Limb (tissue), 2 donors: ENCODE data around the gene CDH8.
"Not testable (repeated sequence)": the region's sequence is repeated elsewhere in the genome, so short reads cannot be mapped to it uniquely, and the experiment has no call there.

Source experiments
- DNase-seq, 2 donors: peaks; one replicate each; pipeline ENCODE4 v3.0.0-alpha.2; 2016; ENCODE audit errors: extremely low spot score in 2 of 2

CDH8 gene

GRCh38 chr16:61797296-61797795 lies 238.9 kb downstream of the CDH8 start:
- DNase-seq = no peak

DNA sequence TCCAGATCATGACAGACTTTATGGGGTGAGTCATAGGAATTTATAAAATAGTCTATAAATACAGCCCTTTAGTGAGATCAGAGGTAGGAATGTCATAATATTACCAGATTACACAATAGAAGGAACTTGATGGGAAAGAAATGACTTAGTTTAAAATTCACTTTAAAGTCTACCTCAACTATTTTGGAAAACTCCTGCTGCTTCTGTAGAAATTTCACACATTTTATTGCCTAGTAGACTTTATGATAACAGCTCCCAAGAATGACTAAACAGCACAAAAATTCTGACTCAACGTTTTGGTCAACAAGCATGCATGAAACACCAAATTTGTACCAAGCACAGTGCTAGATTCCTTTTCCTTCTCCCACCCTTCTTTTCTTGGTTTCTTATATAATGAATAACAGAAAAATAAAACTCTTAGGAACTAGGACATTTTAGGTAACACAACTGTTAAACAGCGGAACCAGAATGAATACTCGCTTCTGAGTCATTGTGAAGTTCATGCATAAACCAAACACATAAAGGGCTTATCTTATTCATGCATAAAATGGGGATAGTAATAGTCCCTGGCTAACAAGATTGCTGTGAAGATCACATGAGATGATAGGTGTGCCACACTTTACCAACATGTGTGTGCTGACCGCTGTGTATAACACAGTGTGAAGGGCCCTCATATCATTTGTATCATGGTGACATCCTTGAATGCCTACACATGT lies 243.9 kb downstream of the CDH8 start:
- no peak for DNase-seq

GRCh38 chr16:61791464-61791863 lies 244.8 kb downstream of the CDH8 start:
- no peak for DNase-seq

- not testable (repeated sequence) for DNase-seq
Measured at GRCh38 chr16:61781855-61782254, 254.4 kb downstream of the CDH8 start.

- DNase-seq = no peak
Measured at GRCh38 chr16:61780161-61780560, 256.1 kb downstream of the CDH8 start.

- DNase-seq = no peak
Measured at GRCh38 chr16:61770301-61770700, 265.9 kb downstream of the CDH8 start.

GRCh38 chr16:61763991-61764390 lies 272.2 kb downstream of the CDH8 start:
- no peak for DNase-seq

DNA sequence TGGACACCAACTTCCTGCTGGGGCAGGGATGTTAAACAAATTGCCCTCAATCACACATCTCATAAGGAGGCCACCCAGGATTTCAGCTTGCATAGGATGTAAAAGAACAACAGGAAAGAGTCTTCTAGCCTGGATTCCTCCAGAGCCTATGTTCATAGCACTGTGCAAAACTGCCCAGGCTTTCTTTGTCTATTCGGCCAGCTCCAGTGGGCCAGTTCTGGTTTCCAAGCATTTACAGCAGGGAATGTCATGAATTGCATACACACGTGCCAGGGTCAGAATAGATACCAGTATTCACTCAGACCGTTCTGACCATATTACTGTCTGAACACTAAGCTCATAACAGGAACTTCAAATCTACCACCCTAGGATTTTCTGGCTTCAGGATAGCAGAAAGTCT lies 273.2 kb downstream of the CDH8 start:
- DNase-seq = no peak

DNA sequence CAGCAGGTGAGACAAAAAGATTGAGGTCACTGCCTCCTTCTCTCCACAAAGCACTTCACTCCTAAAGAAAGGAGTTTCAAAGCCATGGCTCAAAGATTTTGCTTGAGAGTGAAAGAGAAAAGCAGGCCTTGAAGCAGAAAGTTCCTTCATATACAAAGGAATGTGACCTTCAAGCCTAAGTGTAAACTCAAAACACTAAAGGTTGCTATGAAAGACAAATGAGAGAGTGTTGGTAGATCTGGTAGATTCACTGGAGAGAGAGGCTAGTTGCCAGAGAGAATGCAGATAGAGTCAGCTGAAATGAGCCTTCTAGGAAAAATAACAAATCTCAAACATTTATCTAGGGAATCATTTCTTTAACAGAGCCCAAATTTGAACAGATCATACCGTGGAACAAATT lies 305.2 kb downstream of the CDH8 start:
- DNase-seq = no peak

GRCh38 chr16:61726701-61727100 lies 309.5 kb downstream of the CDH8 start:
- no peak for DNase-seq

DNA sequence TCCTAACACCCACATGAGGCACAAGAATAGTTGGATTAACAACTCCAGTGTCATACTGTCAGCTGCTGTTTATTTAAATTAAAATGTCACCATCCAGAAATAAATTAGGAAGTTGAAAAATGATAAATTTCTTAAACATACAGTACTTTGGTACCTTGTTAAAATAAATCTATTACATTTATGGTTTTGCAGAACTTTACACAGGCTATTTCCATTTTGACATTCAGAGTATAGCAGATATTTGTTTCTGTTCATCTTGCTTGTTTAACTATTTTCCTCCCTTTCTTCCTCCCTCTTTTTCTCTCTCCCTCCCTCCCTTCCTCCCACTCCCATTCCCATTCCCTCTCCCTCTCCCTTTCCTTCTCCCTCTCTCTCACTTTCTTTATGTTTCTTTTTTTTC lies 310.1 kb downstream of the CDH8 start:
- DNase-seq = no peak

DNA sequence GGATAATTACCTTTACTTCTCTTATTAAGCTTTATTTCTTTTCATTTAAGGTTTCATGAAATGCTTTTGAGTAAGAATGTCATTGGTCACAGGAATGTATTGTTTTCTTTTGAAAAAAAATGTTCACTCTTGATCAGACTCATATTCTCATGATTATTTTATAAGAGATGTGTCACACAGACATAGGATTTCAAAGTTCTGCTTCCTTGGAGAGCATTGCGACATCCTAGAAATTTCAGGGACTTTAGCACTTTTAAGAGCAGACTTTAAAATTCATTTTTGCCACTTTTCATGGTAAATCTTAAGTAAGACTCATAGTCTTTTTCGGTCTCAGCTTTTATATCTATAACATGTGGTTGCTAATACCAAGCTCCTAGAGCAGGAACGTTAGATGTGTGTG lies 314.7 kb downstream of the CDH8 start:
- DNase-seq = no peak

DNA sequence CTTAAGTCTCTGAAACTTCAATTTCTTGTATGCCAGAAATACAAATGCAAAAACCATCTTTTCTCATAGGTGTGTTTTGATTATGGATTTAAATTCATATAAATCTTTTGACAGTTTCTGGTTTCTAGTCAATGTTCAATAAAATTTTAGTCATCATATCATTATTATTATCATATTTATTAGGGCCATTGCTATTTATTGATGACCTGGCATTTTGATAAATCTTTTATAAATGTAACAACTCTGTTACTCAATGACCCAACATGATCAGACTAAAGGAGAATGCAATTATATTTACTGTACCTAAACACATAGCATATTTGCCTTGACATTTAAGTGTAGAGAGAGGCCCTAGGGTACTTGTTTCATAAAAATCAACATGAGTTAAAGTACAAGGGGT lies 320.8 kb downstream of the CDH8 start:
- DNase-seq = no peak

- no peak for DNase-seq
Measured at GRCh38 chr16:61713787-61714186, 322.5 kb downstream of the CDH8 start.

GRCh38 chr16:61699640-61700039 lies 336.6 kb downstream of the CDH8 start:
- not testable (repeated sequence) for DNase-seq

GRCh38 chr16:61684541-61684940 lies 351.7 kb downstream of the CDH8 start:
- DNase-seq = no peak

GRCh38 chr16:61681673-61682072 lies 354.6 kb downstream of the CDH8 start:
- no peak for DNase-seq

- DNase-seq = no peak
Measured at GRCh38 chr16:61681124-61681523, 355.1 kb downstream of the CDH8 start.

DNA sequence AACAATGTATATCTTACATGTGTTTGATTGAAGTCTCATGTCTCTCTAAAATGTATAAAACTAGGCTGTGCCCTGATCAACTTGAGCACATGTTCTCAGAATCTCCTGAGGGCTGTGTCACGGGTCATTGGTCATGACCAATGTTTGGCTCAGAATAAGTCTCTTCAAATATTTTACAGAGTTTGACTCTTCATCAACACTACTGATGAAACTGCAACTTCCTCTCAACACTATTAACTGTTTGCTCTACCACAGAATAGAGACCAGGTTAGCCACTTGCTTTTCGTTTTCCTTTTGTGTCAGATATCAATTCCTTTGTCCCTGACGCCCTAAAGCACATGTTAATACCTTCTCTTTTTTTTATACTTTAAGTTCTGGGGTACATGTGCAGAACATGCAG lies 358.1 kb downstream of the CDH8 start:
- DNase-seq = no peak

DNA sequence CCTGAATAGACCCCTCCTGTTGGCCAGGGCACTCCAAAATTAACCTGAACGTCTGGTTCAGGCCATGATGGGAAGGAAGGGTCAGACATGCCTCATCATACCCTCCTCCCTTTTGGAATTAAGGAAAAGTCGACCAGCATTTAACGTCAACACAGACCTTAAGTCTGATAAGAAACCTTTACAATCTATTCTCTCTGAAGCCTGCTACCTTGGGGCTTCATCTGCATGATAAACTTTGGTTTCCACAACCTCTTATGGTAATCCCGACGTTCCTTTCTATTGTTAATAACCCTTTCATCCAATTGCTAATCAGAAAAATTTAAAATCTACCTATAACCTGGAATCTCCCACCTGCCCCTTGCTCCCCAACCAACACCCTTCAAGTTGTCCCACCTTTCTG lies 358.5 kb downstream of the CDH8 start:
- DNase-seq = no peak

DNA sequence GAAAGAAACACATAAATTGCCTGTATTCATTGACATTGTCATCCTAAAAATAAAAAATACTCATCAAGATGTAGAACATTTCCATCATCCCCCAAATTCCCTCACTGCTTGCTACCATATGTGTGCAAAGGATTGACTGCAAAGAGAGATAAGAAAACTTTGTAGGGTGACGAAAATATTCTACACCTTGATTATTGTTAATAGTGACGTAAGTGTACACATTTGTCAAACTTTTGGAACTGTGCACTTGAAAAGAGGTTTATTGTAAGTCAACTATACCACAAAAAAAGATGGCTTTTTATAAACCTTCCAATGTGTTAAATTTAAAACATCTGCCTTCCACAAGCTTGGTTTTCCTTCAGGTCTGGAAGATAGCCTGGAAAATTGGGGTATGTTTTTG lies 359.5 kb downstream of the CDH8 start:
- DNase-seq = no peak

GRCh38 chr16:61671161-61671560 lies 365.1 kb downstream of the CDH8 start:
- DNase-seq = no peak

- no peak for DNase-seq
Measured at GRCh38 chr16:61665512-61665911, 370.7 kb downstream of the CDH8 start.

DNA sequence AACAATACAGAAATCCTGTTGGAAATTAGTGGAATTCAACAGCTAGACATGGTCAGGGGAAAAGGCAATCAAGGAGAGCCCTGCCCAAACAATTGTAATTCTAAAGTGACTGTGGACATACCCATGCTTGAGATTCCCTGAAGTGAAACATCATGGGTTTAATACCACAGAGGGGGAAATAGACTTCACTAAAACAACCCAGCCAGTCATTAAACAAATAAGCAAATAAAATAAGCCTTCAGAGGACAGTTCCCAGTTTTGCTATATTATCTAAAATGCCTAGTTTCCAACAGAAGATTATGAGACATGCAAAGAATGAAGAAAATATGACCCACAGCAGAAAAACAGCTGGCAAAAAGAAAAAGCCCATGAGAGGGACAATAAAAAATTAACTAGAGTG lies 376.3 kb downstream of the CDH8 start:
- DNase-seq = no peak
